ENCODE data around the gene SPECC1.

DNA sequence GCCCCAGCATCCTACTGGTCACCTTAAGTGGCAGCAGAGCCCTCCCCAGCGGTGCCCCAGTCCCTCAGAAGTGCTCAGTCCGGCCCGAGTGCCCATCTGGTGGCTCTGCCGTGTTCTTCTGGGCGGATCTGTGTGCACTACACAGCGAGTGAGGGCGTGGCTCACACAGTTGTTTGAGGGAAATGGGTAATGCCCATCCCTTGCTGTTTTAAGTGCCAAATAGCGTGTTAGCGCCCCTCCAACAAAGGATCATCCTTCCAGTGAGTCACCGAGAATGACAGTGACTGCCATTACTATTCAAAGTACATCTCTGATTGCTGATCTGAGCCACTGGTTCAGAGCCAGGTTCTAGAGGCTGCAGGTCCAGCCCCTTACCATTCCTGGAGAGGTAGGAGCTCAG lies 306.2 kb downstream of the SPECC1 start:
- TF ChIP-seq, protein P1, sequence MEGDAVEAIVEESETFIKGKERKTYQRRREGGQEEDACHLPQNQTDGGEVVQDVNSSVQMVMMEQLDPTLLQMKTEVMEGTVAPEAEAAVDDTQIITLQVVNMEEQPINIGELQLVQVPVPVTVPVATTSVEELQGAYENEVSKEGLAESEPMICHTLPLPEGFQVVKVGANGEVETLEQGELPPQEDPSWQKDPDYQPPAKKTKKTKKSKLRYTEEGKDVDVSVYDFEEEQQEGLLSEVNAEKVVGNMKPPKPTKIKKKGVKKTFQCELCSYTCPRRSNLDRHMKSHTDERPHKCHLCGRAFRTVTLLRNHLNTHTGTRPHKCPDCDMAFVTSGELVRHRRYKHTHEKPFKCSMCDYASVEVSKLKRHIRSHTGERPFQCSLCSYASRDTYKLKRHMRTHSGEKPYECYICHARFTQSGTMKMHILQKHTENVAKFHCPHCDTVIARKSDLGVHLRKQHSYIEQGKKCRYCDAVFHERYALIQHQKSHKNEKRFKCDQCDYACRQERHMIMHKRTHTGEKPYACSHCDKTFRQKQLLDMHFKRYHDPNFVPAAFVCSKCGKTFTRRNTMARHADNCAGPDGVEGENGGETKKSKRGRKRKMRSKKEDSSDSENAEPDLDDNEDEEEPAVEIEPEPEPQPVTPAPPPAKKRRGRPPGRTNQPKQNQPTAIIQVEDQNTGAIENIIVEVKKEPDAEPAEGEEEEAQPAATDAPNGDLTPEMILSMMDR (IDR thresholded peaks at IDR 0.05) = no peak
- no peak for TF ChIP-seq POLR2A (IDR thresholded peaks at IDR 0.05)
- no peak for TF ChIP-seq POLR2AphosphoS5 (IDR thresholded peaks at IDR 0.05)
